ENCODE results near the gene MAP4K4. TPM values are rescaled to one million over a fixed set of nuclear protein-coding genes. Genes with fewer than 3 reads are reported as not detected.

The MAP4K4 gene
- total RNA-seq, 1 experiment from 2014 or later = 20.6 TPM

GRCh38 chr2:101830555-101830954, 133.0 kb downstream of the MAP4K4 start:
- in situ Hi-C loops (cut with HindIII; ENCODE audit: low pct_unique_long_range_greater_than_20kb, low sequenced_read_pairs) = no loop called here

DNA sequence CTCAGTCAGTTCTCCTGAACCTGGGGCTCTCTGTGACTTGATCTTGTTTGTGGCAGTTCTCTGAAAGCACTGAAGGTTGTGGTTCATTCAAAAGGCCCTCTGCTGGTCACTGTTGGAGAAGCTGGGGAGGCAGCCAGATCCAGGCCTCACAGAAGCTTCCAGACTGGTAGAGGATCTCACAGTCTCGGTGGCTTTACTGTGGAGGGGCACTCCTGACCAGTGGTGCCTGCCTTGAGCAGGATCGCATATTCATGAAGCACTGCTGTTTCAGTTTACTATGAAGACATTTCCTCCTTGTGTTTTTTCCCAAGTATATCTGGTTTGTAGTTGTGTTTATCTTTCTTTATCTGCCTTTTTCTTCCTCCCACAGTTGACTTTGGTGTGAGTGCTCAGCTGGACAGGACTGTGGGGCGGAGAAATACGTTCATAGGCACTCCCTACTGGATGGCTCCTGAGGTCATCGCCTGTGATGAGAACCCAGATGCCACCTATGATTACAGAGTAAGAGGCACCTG, 133.9 kb downstream of the MAP4K4 start:
- in situ Hi-C loops (cut with HindIII; ENCODE audit: low pct_unique_long_range_greater_than_20kb, low sequenced_read_pairs) = no loop called here

More at GRCh38 chr2:101830555-101830954, 133.0 kb downstream of the MAP4K4 start:
- no peak for DNase-seq (ENCODE audit: low read depth, low spot score)

GRCh38 chr2:101832114-101832513, 134.6 kb downstream of the MAP4K4 start:
- peak; percentile 26 for DNase-seq (ENCODE audit: low read depth, low spot score)
- in situ Hi-C loops (cut with HindIII; ENCODE audit: low pct_unique_long_range_greater_than_20kb, low sequenced_read_pairs) = no loop called here

More for the DNA sequence above, 133.9 kb downstream of the MAP4K4 start:
- DNase-seq (ENCODE audit: low read depth, low spot score) = peak; percentile 82

- DNase-seq (ENCODE audit: low read depth, low spot score) = no peak
Observed at GRCh38 chr2:101833890-101834523, 136.5 kb downstream of the MAP4K4 start.

GRCh38 chr2:101837354-101837753, 139.8 kb downstream of the MAP4K4 start:
- in situ Hi-C loops (cut with HindIII; ENCODE audit: low pct_unique_long_range_greater_than_20kb, low sequenced_read_pairs) = no loop called here
- DNase-seq (ENCODE audit: low read depth, low spot score) = no peak

More at GRCh38 chr2:101833890-101834523, 136.5 kb downstream of the MAP4K4 start:
- in situ Hi-C loops (cut with HindIII; ENCODE audit: low pct_unique_long_range_greater_than_20kb, low sequenced_read_pairs) = no loop called here

DNA sequence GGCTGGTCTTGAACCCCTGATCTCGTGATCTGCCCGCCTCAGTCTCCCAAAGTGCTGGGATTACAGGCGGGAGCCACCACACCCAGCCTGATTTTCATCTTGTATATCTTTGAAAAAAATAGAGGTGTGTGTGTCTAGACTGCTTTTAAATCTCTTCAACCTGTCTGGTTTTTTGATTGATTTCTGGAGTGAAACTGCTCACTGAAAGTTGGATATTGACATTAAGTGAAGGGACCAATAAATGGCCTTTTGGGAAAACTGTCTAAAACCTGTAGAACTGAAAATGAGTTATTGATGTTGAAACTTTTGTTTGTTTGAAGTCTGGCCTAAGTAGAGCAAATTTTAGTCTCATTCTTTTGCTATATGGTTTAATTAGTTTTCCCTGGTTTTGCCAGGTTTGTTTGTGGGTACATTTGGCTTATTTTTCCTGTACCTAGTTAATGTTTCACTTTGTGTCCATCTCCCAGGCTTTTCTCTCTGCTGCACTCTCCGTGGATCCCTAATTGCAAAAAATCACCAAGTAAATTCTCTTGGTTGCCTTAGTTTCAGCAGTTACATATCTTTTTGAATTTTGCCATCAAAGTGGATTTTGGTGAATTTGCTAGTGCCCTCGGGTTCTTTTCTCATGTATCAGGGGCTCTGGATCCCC, 144.3 kb downstream of the MAP4K4 start:
- no peak for DNase-seq (ENCODE audit: low read depth, low spot score)
- in situ Hi-C loops (cut with HindIII; ENCODE audit: low pct_unique_long_range_greater_than_20kb, low sequenced_read_pairs) = no loop called here

GRCh38 chr2:101842471-101842870, 145.0 kb downstream of the MAP4K4 start:
- no peak for DNase-seq (ENCODE audit: low read depth, low spot score)
- in situ Hi-C loops (cut with HindIII; ENCODE audit: low pct_unique_long_range_greater_than_20kb, low sequenced_read_pairs) = no loop called here

GRCh38 chr2:101843048-101843447, 145.5 kb downstream of the MAP4K4 start:
- in situ Hi-C loops (cut with HindIII; ENCODE audit: low pct_unique_long_range_greater_than_20kb, low sequenced_read_pairs) = no loop called here
- no peak for DNase-seq (ENCODE audit: low read depth, low spot score)

GRCh38 chr2:101843471-101843870, 146.0 kb downstream of the MAP4K4 start:
- in situ Hi-C loops (cut with HindIII; ENCODE audit: low pct_unique_long_range_greater_than_20kb, low sequenced_read_pairs) = no loop called here
- DNase-seq (ENCODE audit: low read depth, low spot score) = no peak

- in situ Hi-C loops (cut with HindIII; ENCODE audit: low pct_unique_long_range_greater_than_20kb, low sequenced_read_pairs) = no loop called here
- DNase-seq (ENCODE audit: low read depth, low spot score) = no peak
Observed at GRCh38 chr2:101844055-101844635, 146.6 kb downstream of the MAP4K4 start.

DNA sequence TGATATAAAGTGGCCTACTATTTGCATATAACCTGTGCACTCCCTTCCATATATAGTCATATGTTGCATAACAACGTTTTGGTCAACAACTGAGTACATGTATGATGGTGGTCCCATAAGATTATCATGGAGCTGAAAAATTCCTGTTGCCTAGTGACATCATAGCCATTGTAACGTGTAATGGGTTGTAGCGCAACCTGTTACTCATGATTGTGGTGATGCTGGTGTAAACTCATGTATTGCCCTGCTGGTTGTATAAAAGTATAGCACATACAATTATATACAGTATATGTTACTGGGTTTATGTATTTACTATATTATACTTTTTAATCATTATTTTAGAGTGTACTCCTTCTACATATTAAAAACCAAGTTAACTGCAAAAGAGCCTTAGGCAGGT, 149.5 kb downstream of the MAP4K4 start:
- in situ Hi-C loops (cut with HindIII; ENCODE audit: low pct_unique_long_range_greater_than_20kb, low sequenced_read_pairs) = no loop called here
- no peak for DNase-seq (ENCODE audit: low read depth, low spot score)

GRCh38 chr2:101847661-101848339, 150.3 kb downstream of the MAP4K4 start:
- in situ Hi-C loops (cut with HindIII; ENCODE audit: low pct_unique_long_range_greater_than_20kb, low sequenced_read_pairs) = no loop called here
- DNase-seq (ENCODE audit: low read depth, low spot score) = no peak

DNA sequence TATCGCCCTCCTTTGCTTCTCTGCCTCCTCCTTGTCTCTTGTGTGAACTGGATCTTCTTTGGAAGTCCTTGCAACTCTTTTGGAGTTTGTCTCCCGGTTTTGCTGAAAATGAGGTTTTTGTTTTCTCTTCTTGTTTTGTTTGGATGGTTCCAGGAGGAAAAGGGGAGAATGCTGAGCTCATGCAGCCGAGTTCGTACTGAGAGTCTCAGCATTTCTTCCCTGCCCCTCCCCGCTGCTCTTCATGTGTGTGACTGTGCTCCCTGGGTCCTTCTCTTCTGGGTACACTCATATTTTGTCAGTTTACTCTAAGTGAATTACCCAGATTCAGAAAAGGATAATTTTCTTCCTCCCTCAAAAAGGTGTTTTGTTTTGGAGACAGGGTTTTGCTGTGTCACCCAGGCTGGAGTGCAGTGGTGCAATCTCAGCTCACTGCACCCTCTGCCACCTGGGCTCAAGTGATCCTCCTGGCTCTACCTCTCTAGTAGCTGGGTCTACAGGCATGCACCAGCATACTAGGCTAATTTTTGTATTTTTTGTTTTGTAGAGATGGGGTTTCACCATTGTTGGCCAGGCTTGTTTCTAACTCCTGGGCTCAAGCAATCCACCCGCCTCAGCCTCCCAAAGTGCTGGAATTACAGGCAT, 151.4 kb downstream of the MAP4K4 start:
- in situ Hi-C loops (cut with HindIII; ENCODE audit: low pct_unique_long_range_greater_than_20kb, low sequenced_read_pairs) = no loop called here
- no peak for DNase-seq (ENCODE audit: low read depth, low spot score)

GRCh38 chr2:101850450-101850849, 152.9 kb downstream of the MAP4K4 start:
- in situ Hi-C loops (cut with HindIII; ENCODE audit: low pct_unique_long_range_greater_than_20kb, low sequenced_read_pairs) = no loop called here
- DNase-seq (ENCODE audit: low read depth, low spot score) = no peak

GRCh38 chr2:101850991-101851390, 153.5 kb downstream of the MAP4K4 start:
- in situ Hi-C loops (cut with HindIII; ENCODE audit: low pct_unique_long_range_greater_than_20kb, low sequenced_read_pairs) = no loop called here
- no peak for DNase-seq (ENCODE audit: low read depth, low spot score)

DNA sequence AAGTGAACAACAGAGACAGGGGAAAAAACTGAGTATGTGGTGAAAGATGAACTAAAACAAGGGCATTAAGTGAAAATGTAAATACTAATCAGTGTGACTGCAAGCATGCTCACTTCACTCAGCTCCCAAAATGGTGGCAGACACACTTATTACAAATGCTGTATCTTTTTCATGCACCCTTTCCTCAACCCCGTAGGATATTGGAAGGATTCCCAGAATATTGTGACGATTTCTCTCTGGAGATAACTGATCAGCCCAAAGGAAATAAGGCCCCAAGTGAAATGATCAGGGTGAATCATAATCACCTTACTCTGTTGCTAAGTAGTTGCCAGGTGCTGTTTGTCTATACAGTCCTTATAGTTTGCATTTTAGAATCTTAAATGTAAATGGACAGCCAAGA, 155.3 kb downstream of the MAP4K4 start:
- in situ Hi-C loops (cut with HindIII; ENCODE audit: low pct_unique_long_range_greater_than_20kb, low sequenced_read_pairs) = no loop called here
- DNase-seq (ENCODE audit: low read depth, low spot score) = no peak

- in situ Hi-C loops (cut with HindIII; ENCODE audit: low pct_unique_long_range_greater_than_20kb, low sequenced_read_pairs) = no loop called here
- DNase-seq (ENCODE audit: low read depth, low spot score) = peak; percentile 6
Observed at GRCh38 chr2:101854877-101855276, 157.4 kb downstream of the MAP4K4 start.

- in situ Hi-C loops (cut with HindIII; ENCODE audit: low pct_unique_long_range_greater_than_20kb, low sequenced_read_pairs) = no loop called here
- no peak for DNase-seq (ENCODE audit: low read depth, low spot score)
Observed at GRCh38 chr2:101855776-101856175, 158.3 kb downstream of the MAP4K4 start.

Measured in SK-MEL-5 (cell line).